Erythroblast (primary cell): ENCODE measurements around the gene PLXNB2.

Source experiments
- GATA1 ChIP-seq: IDR thresholded peaks from 2 replicates; pipeline ENCODE4 v1.6.1; 2011; ENCODE audit warnings: low read depth, mild to moderate bottlenecking, control low read depth, low read length, moderate library complexity
- POLR2A ChIP-seq: IDR thresholded peaks from 2 replicates; pipeline ENCODE4 v1.6.1; 2011; ENCODE audit warnings: mild to moderate bottlenecking, low read length

DNA sequence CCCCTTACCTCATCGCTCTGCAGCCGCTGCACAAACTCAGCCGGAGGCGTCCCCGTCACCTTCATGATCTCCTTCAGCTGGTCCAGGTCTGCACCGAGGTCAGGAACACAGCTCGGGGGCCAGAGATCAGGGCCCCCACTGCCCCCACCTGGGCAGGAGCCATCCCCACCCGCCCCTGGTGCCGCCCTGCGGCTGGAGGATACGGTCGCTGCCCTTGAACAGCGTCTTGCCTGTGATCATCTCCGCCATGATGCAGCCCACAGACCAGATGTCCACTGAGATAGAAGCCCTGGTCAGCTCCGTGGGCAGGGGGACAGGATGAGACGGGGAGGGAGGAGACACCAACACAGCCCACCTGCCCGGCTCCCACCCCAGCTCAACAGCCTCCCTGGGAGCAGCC is 51.8 kb downstream of the PLXNB2 start:
- TF ChIP-seq POLR2A (no peak), GATA1 (no peak)
